ENCODE data around the gene FYTTD1.
"Not testable (repeated sequence)": the region's sequence is repeated elsewhere in the genome, so short reads cannot be mapped to it uniquely, and the experiment has no call there.

Gene FYTTD1

DNA sequence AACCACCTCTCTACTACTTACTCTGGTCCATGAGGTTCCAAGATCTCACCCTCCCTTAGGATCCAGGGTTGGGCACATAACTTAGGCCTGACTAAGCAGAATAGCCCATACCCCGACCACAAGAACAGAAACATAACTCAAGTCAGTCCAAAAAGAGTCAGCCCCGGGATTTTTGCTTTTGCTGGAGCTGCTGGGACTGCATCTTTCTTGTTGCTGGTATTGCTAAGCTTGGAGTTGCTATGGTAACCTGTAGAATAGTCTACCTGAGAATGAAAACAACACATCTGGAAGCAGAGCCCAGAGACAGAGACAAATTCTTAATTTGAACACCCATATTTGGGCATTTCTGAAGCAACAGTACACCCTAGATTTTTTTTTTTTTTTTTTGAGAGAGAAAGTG, 19.5 kb upstream of the FYTTD1 start:
- DNase-seq (ENCODE audit: low read depth in 1 of 2, low spot score in 1 of 2) = no peak
- Histone ChIP-seq H3K4me3 (replicated peaks; ENCODE audit: insufficient read depth, low read length) (no peak overlapping the region), H3K27ac (replicated peaks) (no peak overlapping the region), H3K27me3 (ENCODE audit: insufficient read depth, poor library complexity, severe bottlenecking) (no peaks in the 10 kb centered on the region)
- TF ChIP-seq POLR2AphosphoS5 (IDR thresholded peaks at IDR 0.05; ENCODE audit: low read depth) (no peak), GABPA (IDR thresholded peaks at IDR 0.05; ENCODE audit: low read depth) (no peak), SPI1 (IDR thresholded peaks at IDR 0.05; ENCODE audit: borderline replicate concordance, low read depth) (no peak)
- TF ChIP-seq, protein P1, sequence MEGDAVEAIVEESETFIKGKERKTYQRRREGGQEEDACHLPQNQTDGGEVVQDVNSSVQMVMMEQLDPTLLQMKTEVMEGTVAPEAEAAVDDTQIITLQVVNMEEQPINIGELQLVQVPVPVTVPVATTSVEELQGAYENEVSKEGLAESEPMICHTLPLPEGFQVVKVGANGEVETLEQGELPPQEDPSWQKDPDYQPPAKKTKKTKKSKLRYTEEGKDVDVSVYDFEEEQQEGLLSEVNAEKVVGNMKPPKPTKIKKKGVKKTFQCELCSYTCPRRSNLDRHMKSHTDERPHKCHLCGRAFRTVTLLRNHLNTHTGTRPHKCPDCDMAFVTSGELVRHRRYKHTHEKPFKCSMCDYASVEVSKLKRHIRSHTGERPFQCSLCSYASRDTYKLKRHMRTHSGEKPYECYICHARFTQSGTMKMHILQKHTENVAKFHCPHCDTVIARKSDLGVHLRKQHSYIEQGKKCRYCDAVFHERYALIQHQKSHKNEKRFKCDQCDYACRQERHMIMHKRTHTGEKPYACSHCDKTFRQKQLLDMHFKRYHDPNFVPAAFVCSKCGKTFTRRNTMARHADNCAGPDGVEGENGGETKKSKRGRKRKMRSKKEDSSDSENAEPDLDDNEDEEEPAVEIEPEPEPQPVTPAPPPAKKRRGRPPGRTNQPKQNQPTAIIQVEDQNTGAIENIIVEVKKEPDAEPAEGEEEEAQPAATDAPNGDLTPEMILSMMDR (IDR thresholded peaks at IDR 0.05; ENCODE audit: insufficient read depth, low read length) = no peak
- TF ChIP-seq, protein P2, sequence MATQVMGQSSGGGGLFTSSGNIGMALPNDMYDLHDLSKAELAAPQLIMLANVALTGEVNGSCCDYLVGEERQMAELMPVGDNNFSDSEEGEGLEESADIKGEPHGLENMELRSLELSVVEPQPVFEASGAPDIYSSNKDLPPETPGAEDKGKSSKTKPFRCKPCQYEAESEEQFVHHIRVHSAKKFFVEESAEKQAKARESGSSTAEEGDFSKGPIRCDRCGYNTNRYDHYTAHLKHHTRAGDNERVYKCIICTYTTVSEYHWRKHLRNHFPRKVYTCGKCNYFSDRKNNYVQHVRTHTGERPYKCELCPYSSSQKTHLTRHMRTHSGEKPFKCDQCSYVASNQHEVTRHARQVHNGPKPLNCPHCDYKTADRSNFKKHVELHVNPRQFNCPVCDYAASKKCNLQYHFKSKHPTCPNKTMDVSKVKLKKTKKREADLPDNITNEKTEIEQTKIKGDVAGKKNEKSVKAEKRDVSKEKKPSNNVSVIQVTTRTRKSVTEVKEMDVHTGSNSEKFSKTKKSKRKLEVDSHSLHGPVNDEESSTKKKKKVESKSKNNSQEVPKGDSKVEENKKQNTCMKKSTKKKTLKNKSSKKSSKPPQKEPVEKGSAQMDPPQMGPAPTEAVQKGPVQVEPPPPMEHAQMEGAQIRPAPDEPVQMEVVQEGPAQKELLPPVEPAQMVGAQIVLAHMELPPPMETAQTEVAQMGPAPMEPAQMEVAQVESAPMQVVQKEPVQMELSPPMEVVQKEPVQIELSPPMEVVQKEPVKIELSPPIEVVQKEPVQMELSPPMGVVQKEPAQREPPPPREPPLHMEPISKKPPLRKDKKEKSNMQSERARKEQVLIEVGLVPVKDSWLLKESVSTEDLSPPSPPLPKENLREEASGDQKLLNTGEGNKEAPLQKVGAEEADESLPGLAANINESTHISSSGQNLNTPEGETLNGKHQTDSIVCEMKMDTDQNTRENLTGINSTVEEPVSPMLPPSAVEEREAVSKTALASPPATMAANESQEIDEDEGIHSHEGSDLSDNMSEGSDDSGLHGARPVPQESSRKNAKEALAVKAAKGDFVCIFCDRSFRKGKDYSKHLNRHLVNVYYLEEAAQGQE (IDR thresholded peaks at IDR 0.05; ENCODE audit: insufficient replicate concordance, low read depth) = no peak

DNA sequence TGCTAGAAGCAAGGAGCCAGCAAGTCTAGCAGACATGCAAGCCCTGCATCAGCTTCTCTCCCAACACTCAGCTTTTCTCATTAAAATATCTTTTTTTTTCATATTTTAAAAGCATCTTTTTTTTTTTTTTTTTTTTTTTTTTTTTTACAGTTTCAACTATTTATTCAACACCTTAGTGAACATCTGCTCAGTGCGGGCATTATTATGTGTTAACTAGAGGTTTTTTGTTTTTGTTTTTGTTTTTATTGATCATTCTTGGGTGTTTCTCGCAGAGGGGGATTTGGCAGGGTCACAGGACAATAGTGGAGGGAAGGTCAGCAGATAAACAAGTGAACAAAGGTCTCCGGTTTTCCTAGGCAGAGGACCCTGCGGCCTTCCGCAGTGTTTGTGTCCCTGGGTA, 18.9 kb upstream of the FYTTD1 start:
- H3K27me3 ChIP-seq (ENCODE audit: insufficient read depth, poor library complexity, severe bottlenecking); H3K27ac ChIP-seq (replicated peaks); H3K4me3 ChIP-seq (replicated peaks; ENCODE audit: insufficient read depth, low read length); DNase-seq (ENCODE audit: low read depth in 1 of 2, low spot score in 1 of 2): not testable (repeated sequence)

DNA sequence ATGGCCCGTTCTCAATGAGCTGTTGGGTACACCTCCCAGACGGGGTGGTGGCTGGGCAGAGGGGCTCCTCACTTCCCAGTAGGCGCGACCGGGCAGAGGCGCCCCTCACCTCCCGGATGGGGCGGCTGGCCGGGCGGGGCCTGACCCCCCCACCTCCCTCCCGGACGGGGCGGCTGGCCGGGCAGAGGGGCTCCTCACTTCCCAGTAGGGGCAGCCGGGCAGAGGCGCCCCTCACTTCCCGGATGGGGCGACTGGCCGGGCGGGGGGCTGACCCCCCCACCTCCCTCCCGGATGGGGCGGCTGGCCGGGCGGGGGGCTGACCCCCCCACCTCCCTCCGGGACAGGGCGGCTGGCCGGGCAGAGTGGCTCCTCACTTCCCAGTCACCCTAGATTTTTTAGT, 18.2 kb upstream of the FYTTD1 start:
- not testable (repeated sequence) for H3K4me3 ChIP-seq (replicated peaks; ENCODE audit: insufficient read depth, low read length); DNase-seq (ENCODE audit: low read depth in 1 of 2, low spot score in 1 of 2); H3K27ac ChIP-seq (replicated peaks); H3K27me3 ChIP-seq (ENCODE audit: insufficient read depth, poor library complexity, severe bottlenecking)

DNA sequence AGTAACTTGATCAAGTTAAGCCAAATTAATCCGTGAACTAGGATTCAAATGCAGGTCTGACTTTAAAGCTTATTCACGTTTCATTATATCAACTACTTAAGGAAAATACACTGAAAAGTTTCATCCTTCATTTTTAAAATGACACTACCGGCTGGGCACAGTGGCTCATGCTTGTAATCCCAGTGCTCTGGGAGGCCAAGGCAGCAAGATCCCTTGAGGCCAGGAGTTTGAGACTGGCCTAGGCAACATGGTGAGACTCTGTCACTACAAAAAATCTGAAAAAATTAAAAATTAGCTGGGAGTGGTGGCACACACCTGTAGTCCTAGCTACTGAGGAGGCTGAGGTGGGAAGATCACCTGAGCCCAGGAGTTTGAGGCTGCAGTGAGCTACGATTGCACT, 16.6 kb upstream of the FYTTD1 start:
- no peak overlapping the region for H3K4me3 ChIP-seq (replicated peaks; ENCODE audit: insufficient read depth, low read length)

More for the DNA sequence above, 16.6 kb upstream of the FYTTD1 start:
- H3K27ac ChIP-seq (replicated peaks) = no peak overlapping the region
- no peak for TF ChIP-seq POLR2AphosphoS5 (IDR thresholded peaks at IDR 0.05; ENCODE audit: low read depth)
- no peak for TF ChIP-seq SPI1 (IDR thresholded peaks at IDR 0.05; ENCODE audit: borderline replicate concordance, low read depth)
- no peak for TF ChIP-seq GABPA (IDR thresholded peaks at IDR 0.05; ENCODE audit: low read depth)
- TF ChIP-seq, protein P2 (IDR thresholded peaks at IDR 0.05; ENCODE audit: insufficient replicate concordance, low read depth) = no peak
- TF ChIP-seq, protein P1 (IDR thresholded peaks at IDR 0.05; ENCODE audit: insufficient read depth, low read length) = no peak
- no peak for DNase-seq (ENCODE audit: low read depth in 1 of 2, low spot score in 1 of 2)
- H3K27me3 ChIP-seq (ENCODE audit: insufficient read depth, poor library complexity, severe bottlenecking) = no peaks in the 10 kb centered on the region
